Psoas muscle (tissue), 8 donors: ENCODE results near the gene DRD1. TPM values are rescaled to one million over a fixed set of nuclear protein-coding genes. Genes with fewer than 3 reads are reported as not detected.

Experiments
- ATAC-seq, 4 donors: fragments of 200-7000 bp; cut with Tn5 transposase; one replicate each; pipeline ENCODE4 v1.9.1; 2020; ENCODE audit warnings: moderate library complexity in 3 of 4, mild to moderate bottlenecking in 2 of 4
- DNase-seq, 2 donors: peaks; one replicate each; pipeline ENCODE4 v3.0.0-alpha.2; 2020
- H3K27ac ChIP-seq: fragments of 200-600 bp; one replicate; pipeline ENCODE4 v1.8.0; 2022
- H3K27me3 ChIP-seq, 3 donors: fragments of 200-600 bp in 1 of 3; one replicate each; pipeline versions ENCODE4 v1.6.1 to v1.8.0; 2013 to 2022; ENCODE audit warnings: low read length in 2 of 3, mild to moderate bottlenecking in 2 of 3, moderate library complexity in 1 of 3; ENCODE audit not compliant: insufficient read depth in 3 of 3
- H3K36me3 ChIP-seq, 2 donors: fragments of 200-600 bp in 1 of 2; one replicate each; pipeline versions ENCODE4 v1.6.1 to v1.8.0; 2013 to 2022; ENCODE audit warnings: low read depth in 1 of 2, mild to moderate bottlenecking in 1 of 2, moderate library complexity in 1 of 2; ENCODE audit not compliant: insufficient read depth in 1 of 2
- H3K4me1 ChIP-seq: fragments of 200-600 bp; one replicate; pipeline ENCODE4 v1.8.0; 2022
- H3K4me3 ChIP-seq: fragments of 200-600 bp; one replicate; pipeline ENCODE4 v1.8.0; 2022; ENCODE audit warnings: mild to moderate bottlenecking
- H3K9me3 ChIP-seq: fragments of 200-600 bp; one replicate; pipeline ENCODE4 v1.8.0; 2022
- WGBS, 3 donors: extraction: QIAGEN DNeasy Blood & Tissue Kit; methylation state at CpG; one replicate each; pipeline versions ENCODE4 v1.1.6 to v1.1.7; 2013; 5-methylcytosine and 5-hydroxymethylcytosine counted together
- intact Hi-C, 2 donors: fragments of 100-400 bp; cut with DNase I; formaldehyde crosslinking; loops; one replicate each; pipeline versions ENCODE4 v1.11.0 to v1.14.2; 2022
- polyA plus RNA-seq, 3 donors: library from polyadenylated mRNA; stranded (reverse); fragments of 200-250 nt; gene quantifications; one replicate each; pipeline ENCODE4 v1.2.3, GENCODE V29; 2013
- total RNA-seq, 4 donors: library from RNA; stranded (reverse); fragmentation: NEBNext Ultra II Directional in 2 of 4; extraction: Animal tissue kit (Norgen Biotek cat#: 25700) in 2 of 4; gene quantifications; one replicate each; pipeline versions ENCODE4 v1.2.1 to v1.2.4, GENCODE V29; 2021 to 2023
- TF ChIP-seq, protein P1 (sequence below): fragments of 200-600 bp; IDR thresholded peaks from one replicate; pipeline ENCODE4 v1.8.0; 2022; ENCODE audit warnings: antibody characterized with exemption
- donor health status: healthy with polysubstance abuse.
- donor health status: DM: no; HTN: no; CAD: no; lungs with moderate emphysema.
- donor health status: Bipolar disorder and iron deficiency.
- donor health status: healthy.
- donor health status: DM: yes; HTN: yes; CAD: no.
- donor health status: DM: no; HTN: no; CAD: no.
- donor health status: DM: no; HTN: no; CAD: no.
- donor health status: DM: yes; HTN: yes; CAD: no.

DRD1 gene
- total and polyA plus RNA-seq, 7 donors: 0.01 to 0.06 TPM; not detected in 5

DNA sequence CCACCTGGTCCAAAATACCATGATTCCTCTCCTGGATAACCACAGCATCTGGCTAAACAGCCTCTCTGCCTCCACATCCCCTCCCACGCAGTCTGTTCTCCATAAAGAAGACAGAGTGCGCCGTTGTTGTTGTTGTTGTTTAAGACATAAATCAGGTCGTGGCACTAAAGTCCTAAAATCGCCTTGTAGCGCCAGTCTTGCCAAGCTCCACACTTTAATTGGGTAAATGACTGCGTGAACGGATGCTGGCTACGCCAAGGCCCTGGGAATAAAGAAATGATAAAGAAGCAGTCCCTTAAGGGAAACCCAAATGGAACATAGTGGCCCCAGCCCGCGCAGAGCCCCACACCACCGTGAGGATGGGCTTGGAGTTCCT lies 34.0 kb upstream of the DRD1 start:
- H3K27me3 ChIP-seq: no peaks in the 10 kb centered on the region
- TF ChIP-seq, protein P1, sequence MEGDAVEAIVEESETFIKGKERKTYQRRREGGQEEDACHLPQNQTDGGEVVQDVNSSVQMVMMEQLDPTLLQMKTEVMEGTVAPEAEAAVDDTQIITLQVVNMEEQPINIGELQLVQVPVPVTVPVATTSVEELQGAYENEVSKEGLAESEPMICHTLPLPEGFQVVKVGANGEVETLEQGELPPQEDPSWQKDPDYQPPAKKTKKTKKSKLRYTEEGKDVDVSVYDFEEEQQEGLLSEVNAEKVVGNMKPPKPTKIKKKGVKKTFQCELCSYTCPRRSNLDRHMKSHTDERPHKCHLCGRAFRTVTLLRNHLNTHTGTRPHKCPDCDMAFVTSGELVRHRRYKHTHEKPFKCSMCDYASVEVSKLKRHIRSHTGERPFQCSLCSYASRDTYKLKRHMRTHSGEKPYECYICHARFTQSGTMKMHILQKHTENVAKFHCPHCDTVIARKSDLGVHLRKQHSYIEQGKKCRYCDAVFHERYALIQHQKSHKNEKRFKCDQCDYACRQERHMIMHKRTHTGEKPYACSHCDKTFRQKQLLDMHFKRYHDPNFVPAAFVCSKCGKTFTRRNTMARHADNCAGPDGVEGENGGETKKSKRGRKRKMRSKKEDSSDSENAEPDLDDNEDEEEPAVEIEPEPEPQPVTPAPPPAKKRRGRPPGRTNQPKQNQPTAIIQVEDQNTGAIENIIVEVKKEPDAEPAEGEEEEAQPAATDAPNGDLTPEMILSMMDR: no peak
- peak overlapping the region; percentile 82 for H3K4me3 ChIP-seq
- ATAC-seq: no peak
- peak overlapping the region; percentile 78 for H3K27ac ChIP-seq
- no peak for DNase-seq
- no peaks in the 10 kb centered on the region for H3K36me3 ChIP-seq
- intact Hi-C loops: loop anchor here in 1 of 2 donors (5.0 kb wide), 1 partner anchor 1429 kb away; no protein-coding TSS in a partner anchor
- H3K4me1 ChIP-seq: no peaks in the 10 kb centered on the region
- no peaks in the 10 kb centered on the region for H3K9me3 ChIP-seq
- 4 to 6% (median 5%) methylated on average over 12 of the region's 12 CpGs for WGBS, 3 donors

GRCh38 chr5:175477440-175477839 lies 33.5 kb upstream of the DRD1 start:
- Histone ChIP-seq H3K27me3 (no peaks in the 10 kb centered on the region), H3K9me3 (no peaks in the 10 kb centered on the region), H3K4me3 (no peak overlapping the region), H3K36me3 (no peaks in the 10 kb centered on the region), H3K27ac (no peak overlapping the region), H3K4me1 (no peaks in the 10 kb centered on the region)
- no peak for DNase-seq
- no peak for ATAC-seq
- TF ChIP-seq, protein P1: no peak
- 76 to 83% (median 83%) methylated on average over 5 of the region's 5 CpGs for WGBS, 3 donors
- intact Hi-C loops: loop anchor here in 1 of 2 donors (5.0 kb wide), 1 partner anchor 1430 kb away; no protein-coding TSS in a partner anchor

DNA sequence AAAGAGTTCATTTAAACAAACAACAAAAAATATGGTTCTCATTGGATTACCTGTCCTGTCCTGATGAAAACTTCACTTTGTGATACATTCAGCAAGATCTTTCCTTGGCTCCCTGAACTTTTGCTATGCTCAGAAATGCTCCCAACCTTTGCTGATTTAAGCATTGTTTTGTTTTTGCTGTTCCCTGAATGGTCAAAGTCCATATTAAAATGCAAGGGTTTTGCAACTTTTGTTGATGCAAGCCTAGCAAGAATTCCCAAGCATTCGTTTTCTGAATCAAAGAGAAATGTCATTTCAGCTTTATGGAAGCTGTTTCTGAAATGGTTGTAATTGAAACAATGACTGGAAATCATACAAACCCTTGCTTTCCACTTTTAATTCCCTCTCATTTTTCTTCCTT lies 31.3 kb upstream of the DRD1 start:
- no peaks in the 10 kb centered on the region for H3K36me3 ChIP-seq
- no peaks in the 10 kb centered on the region for H3K9me3 ChIP-seq
- TF ChIP-seq, protein P1: no peak
- ATAC-seq: no peak
- no peaks in the 10 kb centered on the region for H3K27me3 ChIP-seq
- 70 to 75% (median 70%) methylated on average over 1 of the region's 1 CpG for WGBS, 3 donors
- DNase-seq: no peak
- H3K4me1 ChIP-seq: no peaks in the 10 kb centered on the region
- H3K27ac ChIP-seq: no peak overlapping the region
- intact Hi-C loops: loop anchor here in 1 of 2 donors (5.0 kb wide), 1 partner anchor 1432 kb away; no protein-coding TSS in a partner anchor
- H3K4me3 ChIP-seq: no peak overlapping the region

GRCh38 chr5:175472378-175472777 lies 28.4 kb upstream of the DRD1 start:
- no peaks in the 10 kb centered on the region for H3K27me3 ChIP-seq
- intact Hi-C loops: no loop called here
- H3K36me3 ChIP-seq: no peaks in the 10 kb centered on the region
- no peak for DNase-seq
- no peaks in the 10 kb centered on the region for H3K9me3 ChIP-seq
- no peak for ATAC-seq
- TF ChIP-seq, protein P1: no peak
- no peak overlapping the region for H3K27ac ChIP-seq
- H3K4me3 ChIP-seq: no peak overlapping the region
- no peaks in the 10 kb centered on the region for H3K4me1 ChIP-seq

DNA sequence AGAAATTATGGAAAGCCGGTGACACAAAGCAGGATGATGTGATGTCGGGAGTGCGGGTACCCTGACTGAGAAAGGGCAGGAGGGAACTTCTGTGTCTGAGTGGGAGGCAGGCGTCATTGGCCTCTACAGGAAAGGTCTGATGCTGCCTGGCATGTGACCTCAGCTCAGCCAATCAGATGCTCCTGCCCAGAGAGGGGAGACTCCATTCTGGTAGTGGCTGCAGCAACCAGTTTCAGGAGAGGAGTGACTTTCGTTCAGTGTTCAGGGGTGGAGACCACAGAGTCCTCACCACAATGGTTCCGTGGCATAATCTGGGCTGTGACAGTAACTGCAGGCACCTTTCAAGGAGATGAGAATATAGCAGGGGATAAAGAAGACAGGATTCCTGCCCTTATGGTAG lies 27.6 kb upstream of the DRD1 start:
- intact Hi-C loops: no loop called here
- H3K27me3 ChIP-seq: no peaks in the 10 kb centered on the region
- DNase-seq: no peak
- no peaks in the 10 kb centered on the region for H3K9me3 ChIP-seq
- TF ChIP-seq, protein P1: no peak
- ATAC-seq: no peak
- no peaks in the 10 kb centered on the region for H3K4me1 ChIP-seq
- no peak overlapping the region for H3K27ac ChIP-seq
- H3K4me3 ChIP-seq: no peak overlapping the region
- 73 to 78% (median 75%) methylated on average over 6 of the region's 6 CpGs for WGBS, 3 donors
- no peaks in the 10 kb centered on the region for H3K36me3 ChIP-seq
